GM10266 (cell line): ENCODE data around the gene LONP1.
"Not testable (repeated sequence)": the region's sequence is repeated elsewhere in the genome, so short reads cannot be mapped to it uniquely, and the experiment has no call there.

Experiments
- DNase-seq: peaks from one replicate; pipeline ENCODE4 v3.0.0; 2012; ENCODE audit errors: extremely low spot score
- TF ChIP-seq, protein P1 (sequence below): IDR thresholded peaks from 2 replicates; pipeline ENCODE4 v1.5.1; 2012; ENCODE audit warnings: mild to moderate bottlenecking, low read depth; ENCODE audit not compliant: control insufficient read depth, insufficient read depth; ENCODE audit errors: missing control alignments

The LONP1 gene

DNA sequence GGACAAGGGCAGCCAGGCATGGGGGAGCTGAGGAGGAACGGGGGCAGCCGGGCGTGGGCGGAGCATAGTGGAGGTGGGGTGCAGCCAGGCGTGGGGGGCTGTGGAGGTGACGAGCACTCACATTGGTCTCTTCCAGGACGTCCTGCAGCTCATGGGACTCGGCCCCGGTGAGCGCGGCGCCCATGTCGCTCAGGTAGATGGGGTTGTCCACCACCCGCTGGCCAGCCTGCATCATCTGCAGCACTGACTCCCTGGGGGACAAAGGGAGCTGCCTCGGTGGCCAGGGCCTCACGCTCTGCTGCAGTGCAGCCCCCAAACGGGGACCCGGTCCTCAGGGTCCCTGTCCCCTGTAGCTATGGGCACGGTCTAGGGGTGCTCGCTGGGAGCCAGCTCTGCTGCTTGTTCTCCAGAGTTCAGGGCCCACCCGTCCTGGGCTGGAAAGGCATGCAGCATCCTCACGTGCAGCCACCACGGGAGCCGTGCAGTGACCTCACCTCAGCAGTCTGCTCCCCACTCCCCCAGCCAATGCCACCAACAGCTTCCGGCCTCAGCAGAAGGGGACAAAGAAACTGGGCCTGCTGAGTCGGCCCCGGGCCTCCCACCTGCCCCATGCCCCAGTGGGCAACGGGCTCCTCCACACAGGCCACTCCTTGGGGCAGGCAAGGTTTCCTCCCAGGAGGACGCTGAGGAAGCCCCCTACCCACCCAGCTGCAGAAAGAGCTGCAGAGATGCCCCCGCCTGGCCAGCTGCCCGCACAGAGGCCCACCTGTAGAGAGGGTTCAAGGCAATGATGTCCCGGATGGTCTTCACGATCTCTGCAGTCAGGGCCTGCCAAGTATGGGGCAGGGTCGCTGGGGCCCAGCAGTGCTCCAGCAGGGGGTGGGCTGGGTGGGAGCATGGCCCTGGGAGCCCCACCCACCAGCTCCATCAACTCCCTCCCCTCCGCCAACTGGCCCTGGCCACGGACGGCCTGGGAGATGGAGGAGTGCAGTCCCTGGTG, 12.1 kb downstream of the LONP1 start:
- TF ChIP-seq, protein P1, sequence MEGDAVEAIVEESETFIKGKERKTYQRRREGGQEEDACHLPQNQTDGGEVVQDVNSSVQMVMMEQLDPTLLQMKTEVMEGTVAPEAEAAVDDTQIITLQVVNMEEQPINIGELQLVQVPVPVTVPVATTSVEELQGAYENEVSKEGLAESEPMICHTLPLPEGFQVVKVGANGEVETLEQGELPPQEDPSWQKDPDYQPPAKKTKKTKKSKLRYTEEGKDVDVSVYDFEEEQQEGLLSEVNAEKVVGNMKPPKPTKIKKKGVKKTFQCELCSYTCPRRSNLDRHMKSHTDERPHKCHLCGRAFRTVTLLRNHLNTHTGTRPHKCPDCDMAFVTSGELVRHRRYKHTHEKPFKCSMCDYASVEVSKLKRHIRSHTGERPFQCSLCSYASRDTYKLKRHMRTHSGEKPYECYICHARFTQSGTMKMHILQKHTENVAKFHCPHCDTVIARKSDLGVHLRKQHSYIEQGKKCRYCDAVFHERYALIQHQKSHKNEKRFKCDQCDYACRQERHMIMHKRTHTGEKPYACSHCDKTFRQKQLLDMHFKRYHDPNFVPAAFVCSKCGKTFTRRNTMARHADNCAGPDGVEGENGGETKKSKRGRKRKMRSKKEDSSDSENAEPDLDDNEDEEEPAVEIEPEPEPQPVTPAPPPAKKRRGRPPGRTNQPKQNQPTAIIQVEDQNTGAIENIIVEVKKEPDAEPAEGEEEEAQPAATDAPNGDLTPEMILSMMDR: no peak

GRCh38 chr19:5706876-5707573, 12.9 kb downstream of the LONP1 start:
- TF ChIP-seq, protein P1: no peak

More for the DNA sequence above, 12.1 kb downstream of the LONP1 start:
- DNase-seq: no peak

GRCh38 chr19:5705552-5705951, 14.4 kb downstream of the LONP1 start:
- DNase-seq: no peak
- TF ChIP-seq, protein P1: no peak

More at GRCh38 chr19:5706876-5707573, 12.9 kb downstream of the LONP1 start:
- DNase-seq: peak; percentile 13

DNA sequence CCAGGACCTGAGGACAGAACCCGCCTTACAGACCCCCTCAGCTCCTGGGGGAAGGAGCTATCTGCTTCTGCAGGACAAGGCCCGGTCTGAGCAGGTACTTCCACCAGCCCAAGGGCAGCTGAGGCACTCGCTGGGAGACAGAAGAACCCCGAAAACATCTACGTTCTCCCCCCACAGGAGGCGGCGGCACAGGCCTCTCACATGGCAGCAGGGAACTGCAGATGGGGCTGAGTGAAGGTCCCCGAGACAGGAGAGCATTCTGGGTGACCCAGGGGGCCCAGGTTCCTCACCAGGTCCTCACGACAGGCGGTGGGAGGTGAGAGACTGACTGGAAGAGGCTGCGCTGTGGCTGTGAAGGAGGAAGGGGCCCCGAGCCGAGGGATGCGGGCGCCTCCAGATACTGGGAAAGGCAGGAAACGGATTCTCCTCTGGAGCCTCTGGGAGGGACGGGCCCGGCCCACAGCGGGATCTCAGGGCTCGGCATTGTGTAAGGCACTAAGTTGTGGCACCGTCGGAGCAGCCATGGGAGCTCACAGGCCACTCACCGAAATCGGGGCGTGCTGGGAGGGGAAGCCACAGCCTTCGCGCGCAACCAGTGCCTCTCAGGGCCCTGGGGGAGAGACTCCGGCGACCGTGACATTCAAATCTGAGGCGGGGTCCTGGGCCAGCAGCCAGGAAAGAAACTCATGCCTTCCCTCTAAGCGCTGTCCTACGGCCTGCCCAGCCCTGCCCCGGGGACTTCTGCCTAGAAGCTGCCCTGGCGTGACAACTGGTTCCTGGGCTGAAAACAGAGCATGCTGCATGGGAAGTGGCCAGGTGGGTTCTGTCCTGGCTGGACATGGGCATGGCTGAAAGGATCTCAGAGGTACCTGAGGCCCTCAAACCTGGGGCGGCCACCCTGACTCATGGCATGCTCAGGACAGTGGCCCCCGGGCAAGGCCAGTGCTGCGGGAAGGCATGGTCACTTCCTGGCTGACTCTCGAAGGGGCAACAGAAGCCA, 15.8 kb downstream of the LONP1 start:
- no peak for DNase-seq
- TF ChIP-seq, protein P1: no peak

DNA sequence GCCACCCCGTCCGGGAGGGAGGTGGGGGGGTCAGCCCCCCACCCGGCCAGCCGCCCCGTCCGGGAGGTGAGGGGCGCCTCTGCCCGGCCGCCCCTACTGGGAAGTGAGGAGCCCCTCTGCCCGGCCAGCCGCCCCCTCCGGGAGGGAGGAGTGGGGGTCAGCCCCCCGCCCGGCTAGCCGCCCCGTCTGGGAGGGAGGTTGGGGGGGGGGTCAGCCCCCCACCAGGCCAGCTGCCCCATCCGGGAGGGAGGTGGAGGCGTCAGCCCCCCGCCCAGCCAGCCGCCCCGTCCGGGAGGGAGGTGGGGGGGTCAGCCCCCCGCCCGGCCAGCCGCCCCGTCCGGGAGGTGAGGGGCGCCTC, 17.9 kb downstream of the LONP1 start:
- DNase-seq: not testable (repeated sequence)

GRCh38 chr19:5700455-5701092, 19.4 kb downstream of the LONP1 start:
- TF ChIP-seq, protein P1: no peak
- no peak for DNase-seq
